H9 (cell line): ENCODE measurements around the gene WDR37. TPM values are rescaled to one million over a fixed set of nuclear protein-coding genes. Genes with fewer than 3 reads are reported as not detected.

Source experiments
- DNase-seq: peaks from one replicate; pipeline ENCODE4 v3.0.0-alpha.2; 2017
- H2AFZ ChIP-seq: one replicate; pipeline ENCODE4 v1.6.1; 2013; ENCODE audit warnings: mild to moderate bottlenecking, low read length, control low read depth, moderate library complexity
- H2AK5ac ChIP-seq: 2 replicates; pipeline ENCODE4 v1.6.1; 2013; ENCODE audit warnings: low read length, control low read depth, mixed read lengths; ENCODE audit not compliant: insufficient read length
- H2BK120ac ChIP-seq: one replicate; pipeline ENCODE4 v1.6.1; 2013; ENCODE audit warnings: low read depth, mild to moderate bottlenecking, low read length, control low read depth, inconsistent platforms; ENCODE audit not compliant: poor library complexity, severe bottlenecking
- H2BK12ac ChIP-seq: 2 replicates; pipeline ENCODE4 v1.6.1; 2013; ENCODE audit warnings: low read length, control low read depth, mixed read lengths, low read depth; ENCODE audit not compliant: insufficient read length
- H2BK15ac ChIP-seq: 2 replicates; pipeline ENCODE4 v1.6.1; 2013; ENCODE audit warnings: low read depth, low read length, control low read depth
- H2BK20ac ChIP-seq: one replicate; pipeline ENCODE4 v1.6.1; 2013; ENCODE audit warnings: low read depth, mild to moderate bottlenecking, low read length, control low read depth, inconsistent platforms; ENCODE audit not compliant: poor library complexity, severe bottlenecking
- H2BK5ac ChIP-seq: 2 replicates; pipeline ENCODE4 v1.6.1; 2013; ENCODE audit warnings: low read length, control low read depth, mixed read lengths; ENCODE audit not compliant: insufficient read length
- H3K14ac ChIP-seq: 2 replicates; pipeline ENCODE4 v1.6.1; 2013; ENCODE audit warnings: low read length, control low read depth; ENCODE audit not compliant: insufficient read depth
- H3K18ac ChIP-seq: 2 replicates; pipeline ENCODE4 v1.6.1; 2013; ENCODE audit warnings: low read depth, mild to moderate bottlenecking, mixed read lengths, low read length, control low read depth; ENCODE audit not compliant: insufficient read length
- H3K23ac ChIP-seq: 2 replicates; pipeline ENCODE4 v1.6.1; 2013; ENCODE audit warnings: low read length, control low read depth, mixed read lengths, low read depth; ENCODE audit not compliant: insufficient read length
- H3K23me2 ChIP-seq: 2 replicates; pipeline ENCODE4 v1.6.1; 2013; ENCODE audit warnings: low read depth, mild to moderate bottlenecking, mixed read lengths, low read length, control low read depth; ENCODE audit not compliant: insufficient read length, poor library complexity, severe bottlenecking
- H3K27ac ChIP-seq: 2 replicates; pipeline ENCODE4 v1.5.1; 2013; ENCODE audit warnings: low read length, control low read depth, mixed read lengths, low read depth; ENCODE audit not compliant: insufficient read length
- H3K27me3 ChIP-seq: 2 replicates; pipeline ENCODE4 v1.6.1; 2013; ENCODE audit warnings: low read length, control low read depth, inconsistent platforms; ENCODE audit not compliant: insufficient read depth
- H3K4ac ChIP-seq: 2 replicates; pipeline ENCODE4 v1.6.1; 2013; ENCODE audit warnings: low read depth, mild to moderate bottlenecking, control low read depth, inconsistent platforms, low read length, moderate library complexity
- H3K4me1 ChIP-seq: 2 replicates; pipeline ENCODE4 v1.6.1; 2013; ENCODE audit warnings: low read length, control low read depth, inconsistent platforms; ENCODE audit not compliant: insufficient read depth
- H3K4me2 ChIP-seq: 2 replicates; pipeline ENCODE4 v1.6.1; 2013; ENCODE audit warnings: low read length, control low read depth, mixed read lengths; ENCODE audit not compliant: insufficient read length, insufficient read depth
- H3K56ac ChIP-seq: 2 replicates; pipeline ENCODE4 v1.6.1; 2013; ENCODE audit warnings: low read depth, mild to moderate bottlenecking, mixed read lengths, low read length, control low read depth; ENCODE audit not compliant: insufficient read length
- H3K79me1 ChIP-seq: 2 replicates; pipeline ENCODE4 v1.6.1; 2013; ENCODE audit warnings: low read depth, mild to moderate bottlenecking, moderate library complexity, low read length, control low read depth, inconsistent platforms; ENCODE audit not compliant: insufficient read depth, poor library complexity, severe bottlenecking
- H3K79me2 ChIP-seq: 2 replicates; pipeline ENCODE4 v1.6.1; 2013; ENCODE audit warnings: low read length, control low read depth, inconsistent platforms; ENCODE audit not compliant: insufficient read depth
- H3K9ac ChIP-seq: 2 replicates; pipeline ENCODE4 v1.6.1; 2013; ENCODE audit warnings: low read length, control low read depth, mixed read lengths; ENCODE audit not compliant: insufficient read length; ENCODE audit errors: extremely low read depth
- H3K9me3 ChIP-seq: one replicate; pipeline ENCODE4 v1.6.1; 2013; ENCODE audit warnings: low read depth, low read length, inconsistent platforms; ENCODE audit not compliant: control insufficient read depth
- H3T11ph ChIP-seq: one replicate; pipeline ENCODE4 v1.6.1; 2013; ENCODE audit warnings: mild to moderate bottlenecking, low read length, control low read depth, inconsistent platforms
- H4K20me1 ChIP-seq: one replicate; pipeline ENCODE4 v1.6.1; 2013; ENCODE audit not compliant: control insufficient read depth, insufficient read length, insufficient read depth
- H4K5ac ChIP-seq: 2 replicates; pipeline ENCODE4 v1.6.1; 2013; ENCODE audit warnings: low read depth, mild to moderate bottlenecking, mixed read lengths, low read length, control low read depth; ENCODE audit not compliant: insufficient read length
- H4K8ac ChIP-seq: replicated peaks from 2 replicates; pipeline ENCODE4 v1.6.1; 2013; ENCODE audit warnings: low read length, control low read depth, mixed read lengths, low read depth; ENCODE audit not compliant: insufficient read length
- H4K91ac ChIP-seq: 2 replicates; pipeline ENCODE4 v1.6.1; 2013; ENCODE audit warnings: low read depth, mild to moderate bottlenecking, moderate library complexity, mixed read lengths, low read length, control low read depth; ENCODE audit not compliant: insufficient read length
- H3K27ac Mint-ChIP-seq, 3 experiments: 2 replicates in 2 of 3; 3 replicates in 1 of 3; pipeline ENCODE4 v1.8.0; 2020 to 2021; ENCODE audit warnings: mixed read lengths in 3 of 3, mild to moderate bottlenecking in 1 of 3, moderate library complexity in 1 of 3
- H3K27me3 Mint-ChIP-seq: 2 replicates; pipeline ENCODE4 v1.8.0; 2021; ENCODE audit warnings: low read depth, mild to moderate bottlenecking, moderate library complexity, mixed read lengths
- H3K36me3 Mint-ChIP-seq, 3 experiments: 2 replicates in 2 of 3; 3 replicates in 1 of 3; pipeline ENCODE4 v1.8.0; 2020 to 2021; ENCODE audit warnings: low read depth in 3 of 3, mixed read lengths in 3 of 3; ENCODE audit not compliant: insufficient read depth in 1 of 3
- H3K4me1 Mint-ChIP-seq, 2 experiments: 2 replicates each; pipeline ENCODE4 v1.8.0; 2020; ENCODE audit warnings: mixed read lengths in 2 of 2
- H3K4me3 Mint-ChIP-seq, 2 experiments: 2 replicates in 1 of 2; 3 replicates in 1 of 2; pipeline ENCODE4 v1.8.0; 2020 to 2021; ENCODE audit warnings: mild to moderate bottlenecking in 2 of 2, mixed read lengths in 2 of 2, moderate library complexity in 1 of 2
- H3K9me3 Mint-ChIP-seq, 2 experiments: 2 replicates in 1 of 2; 3 replicates in 1 of 2; pipeline ENCODE4 v1.8.0; 2020; ENCODE audit warnings: mild to moderate bottlenecking in 2 of 2, mixed read lengths in 2 of 2, moderate library complexity in 1 of 2
- WGBS: extraction: QIAGEN DNeasy Blood & Tissue Kit; methylation state at CpG from one replicate; pipeline ENCODE4 v1.1.7; 2013; ENCODE audit warnings: missing lambda C conversion rate, low lambda C conversion rate, mixed read lengths; ENCODE audit not compliant: insufficient read length; ENCODE audit errors: extremely low coverage; 5-methylcytosine and 5-hydroxymethylcytosine counted together
- total RNA-seq: library from RNA; stranded (reverse); gene quantifications from 2 replicates; pipeline ENCODE4 v1.2.1, GENCODE V29; 2021
- TF ChIP-seq, protein P1 (sequence below): fragments of 200-600 bp; sonication (generic); conservative IDR thresholded peaks from 3 replicates; pipeline ENCODE4 v1.8.0; 2021; ENCODE audit warnings: antibody characterized with exemption, mild to moderate bottlenecking

The WDR37 gene
- total RNA-seq, 1 experiment from 2014 or later, result 13.1 TPM

DNA sequence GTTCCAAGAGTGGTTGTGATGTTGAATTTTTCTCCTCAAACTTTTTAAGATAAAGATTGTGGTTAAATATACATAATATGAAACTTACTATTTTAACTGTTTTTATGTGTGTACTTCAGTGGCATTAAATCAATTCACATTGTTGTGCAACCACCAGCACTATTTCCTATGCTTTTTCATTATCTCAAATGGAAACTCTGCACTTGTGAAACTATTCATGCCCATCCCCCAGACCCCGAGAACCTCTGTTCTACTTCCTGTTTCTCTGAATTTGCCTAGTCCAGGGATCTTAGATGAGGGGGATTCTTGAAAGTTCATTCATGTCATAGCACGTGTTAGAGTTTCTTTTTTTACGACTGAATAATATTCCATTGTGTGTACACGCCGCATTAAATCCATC lies 67.0 kb downstream of the WDR37 start:
- Histone ChIP-seq H2BK5ac (no peak overlapping the region), H3K79me2 (no peaks in the 10 kb centered on the region), H3K4me2 (no peak overlapping the region), H3K23ac (no peak overlapping the region), H3K9me3 (no peaks in the 10 kb centered on the region), H3K79me1 (no peaks in the 10 kb centered on the region), H4K5ac (no peak overlapping the region), H3T11ph (no peak overlapping the region), H3K18ac (no peak overlapping the region), H2AK5ac (no peak overlapping the region), H3K9ac (no peak overlapping the region), H3K27ac (no peak overlapping the region), H2BK20ac (no peak overlapping the region), H3K23me2 (no peaks in the 10 kb centered on the region), H4K8ac (no peak overlapping the region), H2BK12ac (no peak overlapping the region), H3K14ac (no peak overlapping the region), H3K4me1 (no peaks in the 10 kb centered on the region), H4K20me1 (no peaks in the 10 kb centered on the region), H3K56ac (no peak overlapping the region), H3K4ac (no peak overlapping the region), H2AFZ (no peak overlapping the region), H2BK120ac (no peak overlapping the region), H2BK15ac (no peak overlapping the region), H4K91ac (no peak overlapping the region), H3K27me3 (no peaks in the 10 kb centered on the region)
- Mint-ChIP-seq H3K27ac (no peak overlapping the region), H3K27me3 (no peaks in the 10 kb centered on the region), H3K36me3 (peaks cover 20 to 46% (median 44%) of the 10 kb centered on the region in 3 experiments), H3K9me3 (no peaks in the 10 kb centered on the region), H3K4me3 (no peak overlapping the region), H3K4me1 (no peaks in the 10 kb centered on the region)
- TF ChIP-seq, protein P1, sequence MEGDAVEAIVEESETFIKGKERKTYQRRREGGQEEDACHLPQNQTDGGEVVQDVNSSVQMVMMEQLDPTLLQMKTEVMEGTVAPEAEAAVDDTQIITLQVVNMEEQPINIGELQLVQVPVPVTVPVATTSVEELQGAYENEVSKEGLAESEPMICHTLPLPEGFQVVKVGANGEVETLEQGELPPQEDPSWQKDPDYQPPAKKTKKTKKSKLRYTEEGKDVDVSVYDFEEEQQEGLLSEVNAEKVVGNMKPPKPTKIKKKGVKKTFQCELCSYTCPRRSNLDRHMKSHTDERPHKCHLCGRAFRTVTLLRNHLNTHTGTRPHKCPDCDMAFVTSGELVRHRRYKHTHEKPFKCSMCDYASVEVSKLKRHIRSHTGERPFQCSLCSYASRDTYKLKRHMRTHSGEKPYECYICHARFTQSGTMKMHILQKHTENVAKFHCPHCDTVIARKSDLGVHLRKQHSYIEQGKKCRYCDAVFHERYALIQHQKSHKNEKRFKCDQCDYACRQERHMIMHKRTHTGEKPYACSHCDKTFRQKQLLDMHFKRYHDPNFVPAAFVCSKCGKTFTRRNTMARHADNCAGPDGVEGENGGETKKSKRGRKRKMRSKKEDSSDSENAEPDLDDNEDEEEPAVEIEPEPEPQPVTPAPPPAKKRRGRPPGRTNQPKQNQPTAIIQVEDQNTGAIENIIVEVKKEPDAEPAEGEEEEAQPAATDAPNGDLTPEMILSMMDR, result no peak
- no CpG with 5 or more reads among the region's 5 CpGs for WGBS
- no peak for DNase-seq
